Measurements from ENCODE around the gene NUMA1. TPM values are rescaled to one million over a fixed set of nuclear protein-coding genes. Genes with fewer than 3 reads are reported as not detected.

NUMA1 gene
- total RNA-seq, 4 donors from 2014 or later, result 142 to 237 (median 177) TPM

DNA sequence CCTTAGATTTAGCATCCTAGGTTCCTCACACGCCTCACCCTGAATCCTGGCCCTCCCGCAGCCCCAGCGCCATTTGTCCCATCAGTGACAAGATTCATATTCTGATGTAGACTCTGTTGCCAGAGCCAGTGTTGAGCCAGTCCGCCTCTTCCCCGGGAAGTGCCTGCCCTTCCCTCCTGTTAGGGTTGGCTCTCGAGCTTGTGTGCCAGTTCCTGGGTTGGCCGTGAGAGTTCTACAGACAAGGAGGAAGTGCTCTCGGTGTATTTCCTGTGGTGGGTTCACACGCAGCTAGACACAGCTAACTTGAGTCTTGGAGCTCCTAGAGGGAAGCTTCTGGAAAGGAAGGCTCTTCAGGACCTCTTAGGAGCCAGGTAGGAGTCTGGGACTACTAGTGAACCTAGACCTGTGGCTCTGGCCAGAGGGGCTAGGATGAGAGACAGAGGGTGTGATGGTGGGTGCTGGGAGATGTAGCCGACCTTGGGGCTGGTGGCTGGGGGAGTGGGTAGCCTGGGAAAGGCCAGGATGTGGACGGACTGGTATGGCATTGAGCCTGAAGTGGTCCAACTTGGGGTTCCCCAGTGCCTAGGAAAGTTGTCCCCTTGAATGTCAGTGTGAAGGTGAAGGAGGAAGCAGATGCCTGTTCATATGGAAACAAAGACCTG, 81.6 kb downstream of the NUMA1 start, which contains the start of gene IL18BP:
Gene IL18BP (plus strand): TSS at position 261 of the 662 bp plus-strand sequence. CDS start 1,076 bp downstream, outside the sequence.
- Histone ChIP-seq H3K9me3 (no peaks in the 10 kb centered on the region), H3K27ac (peak within 1 kb of the TSS; percentile 34 to 85 (median 66)), H3K4me1 (peaks cover 4 to 28% (median 23%) of the 10 kb centered on the region in 3 donors), H3K36me3 (peaks cover 3 to 67% (median 13%) of the 10 kb centered on the region in 3 donors), H3K4me3 (peak within 1 kb of the TSS in 3 of 4 donors; percentile 13 to 52 (median 20)), H3K27me3 (no peaks in the 10 kb centered on the region)
- WGBS, 2 donors, result 69 to 73% methylated on average over 7 to 8 of the region's 11 CpGs
- intact Hi-C loops (cut with DNase I), result no loop called here
- peak in 1 of 4 donors; percentile 22 for TF ChIP-seq POLR2A (IDR thresholded peaks at IDR 0.05)
- TF ChIP-seq, protein P1, sequence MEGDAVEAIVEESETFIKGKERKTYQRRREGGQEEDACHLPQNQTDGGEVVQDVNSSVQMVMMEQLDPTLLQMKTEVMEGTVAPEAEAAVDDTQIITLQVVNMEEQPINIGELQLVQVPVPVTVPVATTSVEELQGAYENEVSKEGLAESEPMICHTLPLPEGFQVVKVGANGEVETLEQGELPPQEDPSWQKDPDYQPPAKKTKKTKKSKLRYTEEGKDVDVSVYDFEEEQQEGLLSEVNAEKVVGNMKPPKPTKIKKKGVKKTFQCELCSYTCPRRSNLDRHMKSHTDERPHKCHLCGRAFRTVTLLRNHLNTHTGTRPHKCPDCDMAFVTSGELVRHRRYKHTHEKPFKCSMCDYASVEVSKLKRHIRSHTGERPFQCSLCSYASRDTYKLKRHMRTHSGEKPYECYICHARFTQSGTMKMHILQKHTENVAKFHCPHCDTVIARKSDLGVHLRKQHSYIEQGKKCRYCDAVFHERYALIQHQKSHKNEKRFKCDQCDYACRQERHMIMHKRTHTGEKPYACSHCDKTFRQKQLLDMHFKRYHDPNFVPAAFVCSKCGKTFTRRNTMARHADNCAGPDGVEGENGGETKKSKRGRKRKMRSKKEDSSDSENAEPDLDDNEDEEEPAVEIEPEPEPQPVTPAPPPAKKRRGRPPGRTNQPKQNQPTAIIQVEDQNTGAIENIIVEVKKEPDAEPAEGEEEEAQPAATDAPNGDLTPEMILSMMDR (IDR thresholded peaks at IDR 0.05), result no peak
- no peak for DNase-seq

DNA sequence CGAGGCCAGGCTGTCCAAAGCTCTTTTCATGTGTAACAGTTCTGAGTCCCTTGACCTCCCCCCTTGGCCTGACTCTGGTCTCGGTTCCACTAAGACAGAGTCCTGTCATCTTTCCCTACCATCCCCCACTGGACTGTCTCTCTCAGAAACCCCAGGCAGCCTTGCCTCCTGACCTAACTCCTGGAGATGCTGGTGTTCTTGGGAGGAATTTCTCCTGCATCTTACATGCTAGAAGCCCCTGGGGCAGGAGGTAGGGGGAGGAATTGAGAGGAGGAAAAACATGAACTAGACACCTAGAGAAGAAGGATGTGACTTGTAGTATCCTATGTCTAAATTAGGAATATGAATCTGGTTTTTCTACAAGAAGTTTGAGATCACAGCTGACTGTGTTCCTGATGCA, 82.3 kb downstream of the NUMA1 start:
- 75 to 77% methylated on average over 2 of the region's 2 CpGs for WGBS, 2 donors

DNA sequence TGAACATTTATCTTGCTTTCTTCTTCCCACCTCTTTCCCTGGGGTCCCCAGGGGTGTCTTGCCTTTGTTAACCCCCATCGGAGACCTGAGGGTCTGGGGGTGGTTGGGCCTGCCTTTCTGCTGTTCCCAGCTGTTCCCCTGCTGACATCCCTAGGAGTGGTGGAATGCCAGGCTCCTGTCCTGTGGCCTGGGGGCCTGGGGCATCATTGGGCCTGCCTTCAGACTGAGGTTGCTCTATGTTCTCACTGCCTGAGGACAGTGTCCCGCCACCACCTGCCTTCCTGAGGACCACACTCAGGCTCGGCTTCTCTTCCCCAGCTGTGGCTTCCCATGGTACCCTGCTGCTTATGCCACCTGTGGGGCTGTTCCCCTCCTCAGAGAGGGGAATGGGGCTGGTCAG, 82.7 kb downstream of the NUMA1 start:
- 100% methylated on average over 1 of the region's 3 CpGs for WGBS, 2 donors
- intact Hi-C loops (cut with DNase I), result no loop called here
- peaks cover 0 to 62% (median 2%) of the 10 kb centered on the region in 3 donors for H3K36me3 ChIP-seq
- TF ChIP-seq, protein P1 (IDR thresholded peaks at IDR 0.05), result no peak
- TF ChIP-seq POLR2A (IDR thresholded peaks at IDR 0.05), result no peak
- no peak overlapping the region for H3K27ac ChIP-seq
- no peak for DNase-seq
- peaks cover 4 to 28% (median 23%) of the 10 kb centered on the region in 3 donors for H3K4me1 ChIP-seq
- no peaks in the 10 kb centered on the region for H3K9me3 ChIP-seq
- no peaks in the 10 kb centered on the region for H3K27me3 ChIP-seq
- H3K4me3 ChIP-seq, result no peak overlapping the region

More for the DNA sequence above, 82.3 kb downstream of the NUMA1 start:
- Histone ChIP-seq H3K4me1 (peaks cover 4 to 28% (median 23%) of the 10 kb centered on the region in 3 donors), H3K9me3 (no peaks in the 10 kb centered on the region), H3K4me3 (no peak overlapping the region), H3K27me3 (no peaks in the 10 kb centered on the region), H3K36me3 (peaks cover 0 to 64% (median 6%) of the 10 kb centered on the region in 3 donors), H3K27ac (peak overlapping the region in 2 of 4 donors; percentile 76 to 85)
- no peak for TF ChIP-seq POLR2A (IDR thresholded peaks at IDR 0.05)
- TF ChIP-seq, protein P1 (IDR thresholded peaks at IDR 0.05), result no peak
- no peak for DNase-seq
- intact Hi-C loops (cut with DNase I), result no loop called here

DNA sequence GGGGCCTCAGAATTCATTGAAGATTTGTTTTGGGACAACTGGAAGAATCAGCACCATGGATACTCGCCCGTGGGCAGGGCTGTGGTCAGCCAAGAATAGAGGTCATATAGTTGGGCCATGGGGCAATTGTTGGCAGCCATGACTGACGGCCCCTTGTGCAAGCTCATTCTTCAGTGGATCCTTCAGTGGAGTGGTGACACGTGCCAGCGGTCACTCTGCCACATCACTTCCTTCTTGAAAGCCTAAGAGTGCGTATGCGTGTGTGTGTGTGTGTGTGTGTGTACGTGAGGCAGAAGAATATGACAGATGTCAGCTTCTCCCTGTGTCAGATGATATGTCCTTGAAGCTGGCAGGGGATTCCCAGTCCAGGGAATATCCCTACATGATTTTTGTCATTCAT, 83.4 kb downstream of the NUMA1 start:
- DNase-seq, result no peak

DNA sequence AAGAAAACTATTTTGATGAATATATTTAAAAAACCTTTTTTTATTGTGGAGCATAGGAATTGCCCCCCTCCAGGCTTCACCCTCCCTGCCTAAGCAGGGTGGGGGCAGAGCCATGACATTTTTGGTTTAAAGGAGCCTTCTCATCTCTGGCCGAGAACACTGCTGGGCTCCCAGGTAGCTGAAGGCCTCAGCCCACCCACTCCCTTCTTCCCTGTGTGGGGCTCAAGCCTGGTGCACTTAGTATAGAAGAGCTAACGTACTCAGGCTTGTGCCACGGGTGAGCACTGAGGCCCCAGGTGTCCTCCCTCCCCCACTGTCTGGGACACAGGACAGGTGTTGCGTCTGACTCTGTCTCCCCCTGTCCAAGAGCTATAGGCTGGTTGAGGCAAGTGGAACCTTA, 83.8 kb downstream of the NUMA1 start:
- intact Hi-C loops (cut with DNase I), result no loop called here
- H3K27ac ChIP-seq, result no peak overlapping the region
- TF ChIP-seq, protein P1 (IDR thresholded peaks at IDR 0.05), result no peak
- no peak for TF ChIP-seq POLR2A (IDR thresholded peaks at IDR 0.05)
- no peak for DNase-seq
- H3K9me3 ChIP-seq, result no peaks in the 10 kb centered on the region
- no peak overlapping the region for H3K4me3 ChIP-seq
- H3K27me3 ChIP-seq, result no peaks in the 10 kb centered on the region
- peaks cover 4 to 28% (median 23%) of the 10 kb centered on the region in 3 donors for H3K4me1 ChIP-seq
- H3K36me3 ChIP-seq, result peaks cover 0 to 56% (median 0%) of the 10 kb centered on the region in 3 donors
- 100% methylated on average over 1 to 4 of the region's 4 CpGs for WGBS, 2 donors

More for the DNA sequence above, 83.4 kb downstream of the NUMA1 start:
- intact Hi-C loops (cut with DNase I), result no loop called here
- Histone ChIP-seq H3K36me3 (peaks cover 0 to 56% (median 0%) of the 10 kb centered on the region in 3 donors), H3K9me3 (no peaks in the 10 kb centered on the region), H3K27me3 (no peaks in the 10 kb centered on the region), H3K4me1 (peaks cover 4 to 28% (median 23%) of the 10 kb centered on the region in 3 donors), H3K4me3 (no peak overlapping the region), H3K27ac (no peak overlapping the region)
- TF ChIP-seq, protein P1 (IDR thresholded peaks at IDR 0.05), result no peak
- TF ChIP-seq POLR2A (IDR thresholded peaks at IDR 0.05), result no peak
- 85 to 89% methylated on average over 8 of the region's 8 CpGs for WGBS, 2 donors
